ENCODE results near the gene SRPRA. TPM values are rescaled to one million over a fixed set of nuclear protein-coding genes. Genes with fewer than 3 reads are reported as not detected.
"Not testable (repeated sequence)": the region's sequence is repeated elsewhere in the genome, so short reads cannot be mapped to it uniquely, and the experiment has no call there.

SRPRA gene
- polyA plus RNA-seq, 1 donor from 2014 or later = 24.9 TPM

- Histone ChIP-seq H3K27ac (ENCODE audit: low read length) (no peak overlapping the region), H3K9ac (ENCODE audit: low read length) (no peak overlapping the region), H4K20me1 (ENCODE audit: insufficient read depth) (no peaks in the 10 kb centered on the region), H2AFZ (ENCODE audit: low read depth, low read length) (no peak overlapping the region), H3K36me3 (ENCODE audit: insufficient read depth, low read length) (peaks cover 19% of the 10 kb centered on the region), H3K79me2 (replicated peaks; ENCODE audit: insufficient read depth, low read length) (no peaks in the 10 kb centered on the region), H3K4me2 (ENCODE audit: low read length) (no peak overlapping the region), H3K9me2 (ENCODE audit: insufficient read depth, low read length) (no peaks in the 10 kb centered on the region), H3F3A (ENCODE audit: insufficient read depth, low read length, poor library complexity, severe bottlenecking) (no peaks in the 10 kb centered on the region), H3K4me3 (ENCODE audit: low read length) (no peak overlapping the region), H3K27me3 (ENCODE audit: insufficient read depth, low read depth, low read length) (no peaks in the 10 kb centered on the region), H3K9me3 (ENCODE audit: low read length) (no peaks in the 10 kb centered on the region)
- no peak for TF ChIP-seq RAD21 (conservative IDR thresholded peaks at IDR 0.05)
- TF ChIP-seq MXI1 (conservative IDR thresholded peaks at IDR 0.05; ENCODE audit: poor library complexity, severe bottlenecking) = no peak
- no peak for TF ChIP-seq REST (IDR thresholded peaks at IDR 0.05; ENCODE audit: borderline replicate concordance)
- no peak for TF ChIP-seq TAF1 (IDR thresholded peaks at IDR 0.05; ENCODE audit: low read depth)
- no peak for TF ChIP-seq CTCF (IDR thresholded peaks at IDR 0.05; ENCODE audit: poor library complexity, severe bottlenecking)
- TF ChIP-seq EZH2 (IDR thresholded peaks at IDR 0.05; ENCODE audit: borderline replicate concordance, insufficient read depth, low read length, poor library complexity, severe bottlenecking) = no peak
- no peak for TF ChIP-seq POLR2AphosphoS5 (IDR thresholded peaks at IDR 0.05)
- no peak for TF ChIP-seq SMC3 (conservative IDR thresholded peaks at IDR 0.05; ENCODE audit: poor library complexity)
- TF ChIP-seq EP300 (conservative IDR thresholded peaks at IDR 0.05; ENCODE audit: poor library complexity, severe bottlenecking) = no peak
These were observed 11.6 kb downstream of the SRPRA start for GRCh38 chr11:126257144-126257543.

- H4K20me1 ChIP-seq (ENCODE audit: insufficient read depth) = no peaks in the 10 kb centered on the region
- H3K9me2 ChIP-seq (ENCODE audit: insufficient read depth, low read length) = no peaks in the 10 kb centered on the region
- H3K27ac ChIP-seq (ENCODE audit: low read length) = no peak overlapping the region
- no peak for TF ChIP-seq REST (IDR thresholded peaks at IDR 0.05; ENCODE audit: borderline replicate concordance)
- TF ChIP-seq TAF1 (IDR thresholded peaks at IDR 0.05; ENCODE audit: low read depth) = no peak
- no peak for TF ChIP-seq POLR2AphosphoS5 (IDR thresholded peaks at IDR 0.05)
- TF ChIP-seq SMC3 (conservative IDR thresholded peaks at IDR 0.05; ENCODE audit: poor library complexity) = no peak
- TF ChIP-seq CTCF (IDR thresholded peaks at IDR 0.05; ENCODE audit: poor library complexity, severe bottlenecking) = no peak
- TF ChIP-seq EP300 (conservative IDR thresholded peaks at IDR 0.05; ENCODE audit: poor library complexity, severe bottlenecking) = no peak
- TF ChIP-seq RAD21 (conservative IDR thresholded peaks at IDR 0.05) = no peak
- TF ChIP-seq MXI1 (conservative IDR thresholded peaks at IDR 0.05; ENCODE audit: poor library complexity, severe bottlenecking) = no peak
- no peak for TF ChIP-seq EZH2 (IDR thresholded peaks at IDR 0.05; ENCODE audit: borderline replicate concordance, insufficient read depth, low read length, poor library complexity, severe bottlenecking)
- H3K4me3 ChIP-seq (ENCODE audit: low read length) = no peak overlapping the region
- no peaks in the 10 kb centered on the region for H3K27me3 ChIP-seq (ENCODE audit: insufficient read depth, low read depth, low read length)
- no peaks in the 10 kb centered on the region for H3K79me2 ChIP-seq (replicated peaks; ENCODE audit: insufficient read depth, low read length)
- H3K9me3 ChIP-seq (ENCODE audit: low read length) = no peaks in the 10 kb centered on the region
- no peak overlapping the region for H2AFZ ChIP-seq (ENCODE audit: low read depth, low read length)
- H3K36me3 ChIP-seq (ENCODE audit: insufficient read depth, low read length) = peaks cover 19% of the 10 kb centered on the region
- no peak overlapping the region for H3K4me2 ChIP-seq (ENCODE audit: low read length)
- H3K9ac ChIP-seq (ENCODE audit: low read length) = no peak overlapping the region
- H3F3A ChIP-seq (ENCODE audit: insufficient read depth, low read length, poor library complexity, severe bottlenecking) = no peaks in the 10 kb centered on the region
These were observed 12.5 kb downstream of the SRPRA start for GRCh38 chr11:126256216-126256615.

- H3K36me3 ChIP-seq (ENCODE audit: insufficient read depth, low read length) = peaks cover 19% of the 10 kb centered on the region
- not testable (repeated sequence) for H3F3A ChIP-seq (ENCODE audit: insufficient read depth, low read length, poor library complexity, severe bottlenecking); H3K4me2 ChIP-seq (ENCODE audit: low read length); H3K9me3 ChIP-seq (ENCODE audit: low read length); H3K9ac ChIP-seq (ENCODE audit: low read length); H3K4me3 ChIP-seq (ENCODE audit: low read length); H2AFZ ChIP-seq (ENCODE audit: low read depth, low read length); H3K27me3 ChIP-seq (ENCODE audit: insufficient read depth, low read depth, low read length); H3K9me2 ChIP-seq (ENCODE audit: insufficient read depth, low read length); H3K27ac ChIP-seq (ENCODE audit: low read length); H4K20me1 ChIP-seq (ENCODE audit: insufficient read depth); H3K79me2 ChIP-seq (replicated peaks; ENCODE audit: insufficient read depth, low read length)
These were observed 13.2 kb downstream of the SRPRA start for GRCh38 chr11:126255507-126255906.
